Nephron progenitor cell (in vitro differentiated cells): Measurements from ENCODE around the gene CDH22.

Experiments
- DNase-seq: peaks from one replicate; pipeline ENCODE4 v3.0.0; 2021
- H3K27ac Mint-ChIP-seq: 2 replicates; pipeline ENCODE4 v1.8.0; 2021; ENCODE audit warnings: mild to moderate bottlenecking, moderate library complexity, mixed read lengths
- H3K27me3 Mint-ChIP-seq: 2 replicates; pipeline ENCODE4 v1.8.0; 2021; ENCODE audit warnings: mild to moderate bottlenecking, low read depth, mixed read lengths; ENCODE audit not compliant: poor library complexity
- H3K36me3 Mint-ChIP-seq: 2 replicates; pipeline ENCODE4 v1.8.0; 2021; ENCODE audit warnings: low read depth, mixed read lengths
- H3K4me1 Mint-ChIP-seq: 2 replicates; pipeline ENCODE4 v1.8.0; 2021; ENCODE audit warnings: mixed read lengths
- H3K4me3 Mint-ChIP-seq: 2 replicates; pipeline ENCODE4 v1.8.0; 2021; ENCODE audit warnings: mild to moderate bottlenecking, moderate library complexity, mixed read lengths
- H3K9me3 Mint-ChIP-seq: 2 replicates; pipeline ENCODE4 v1.8.0; 2021; ENCODE audit warnings: mild to moderate bottlenecking, moderate library complexity, mixed read lengths
- CTCF ChIP-seq: fragments of 200-600 bp; sonication (generic); IDR thresholded peaks from 2 replicates; pipeline ENCODE4 v1.5.0; 2021; ENCODE audit warnings: antibody characterized with exemption

CDH22 gene

GRCh38 chr20:46212876-46213275 is 95.4 kb downstream of the CDH22 start:
- no peak for DNase-seq
- Mint-ChIP-seq H3K36me3 (no peaks in the 10 kb centered on the region), H3K9me3 (no peaks in the 10 kb centered on the region), H3K4me3 (no peak overlapping the region), H3K27me3 (peaks cover 12% of the 10 kb centered on the region), H3K27ac (no peak overlapping the region), H3K4me1 (peaks cover 29% of the 10 kb centered on the region)
- no peak for TF ChIP-seq CTCF

- H3K36me3 Mint-ChIP-seq, result no peaks in the 10 kb centered on the region
- H3K27me3 Mint-ChIP-seq, result peaks cover 12% of the 10 kb centered on the region
- no peak for DNase-seq
- no peak overlapping the region for H3K4me3 Mint-ChIP-seq
- H3K4me1 Mint-ChIP-seq, result peaks cover 35% of the 10 kb centered on the region
- H3K9me3 Mint-ChIP-seq, result no peaks in the 10 kb centered on the region
- H3K27ac Mint-ChIP-seq, result no peak overlapping the region
- TF ChIP-seq CTCF, result no peak
These were observed 96.0 kb downstream of the CDH22 start for GRCh38 chr20:46212252-46212651.

GRCh38 chr20:46211331-46211722 is 97.0 kb downstream of the CDH22 start:
- peaks cover 40% of the 10 kb centered on the region for H3K4me1 Mint-ChIP-seq

GRCh38 chr20:46210672-46211330 is 97.5 kb downstream of the CDH22 start:
- peaks cover 42% of the 10 kb centered on the region for H3K4me1 Mint-ChIP-seq
- no peak for TF ChIP-seq CTCF
- no peak overlapping the region for H3K27ac Mint-ChIP-seq
- no peaks in the 10 kb centered on the region for H3K9me3 Mint-ChIP-seq
- no peaks in the 10 kb centered on the region for H3K36me3 Mint-ChIP-seq
- H3K27me3 Mint-ChIP-seq, result peaks cover 15% of the 10 kb centered on the region
- DNase-seq, result no peak
- no peak overlapping the region for H3K4me3 Mint-ChIP-seq

More at GRCh38 chr20:46211331-46211722, 97.0 kb downstream of the CDH22 start:
- DNase-seq, result no peak
- no peak for TF ChIP-seq CTCF
- no peaks in the 10 kb centered on the region for H3K9me3 Mint-ChIP-seq
- no peaks in the 10 kb centered on the region for H3K36me3 Mint-ChIP-seq
- H3K27me3 Mint-ChIP-seq, result peaks cover 12% of the 10 kb centered on the region
- no peak overlapping the region for H3K4me3 Mint-ChIP-seq
- no peak overlapping the region for H3K27ac Mint-ChIP-seq

- Mint-ChIP-seq H3K9me3 (no peaks in the 10 kb centered on the region), H3K27me3 (peaks cover 15% of the 10 kb centered on the region), H3K27ac (no peak overlapping the region), H3K4me1 (peaks cover 38% of the 10 kb centered on the region), H3K36me3 (no peaks in the 10 kb centered on the region), H3K4me3 (no peak overlapping the region)
- no peak for TF ChIP-seq CTCF
- no peak for DNase-seq
These were observed 98.2 kb downstream of the CDH22 start for GRCh38 chr20:46209930-46210671.
